Activated CD4-positive, alpha-beta T cell treated with anti-CD3 and anti-CD28 coated beads for 4 hours (primary cell): ENCODE results near the gene PTPRN2.
"Not testable (repeated sequence)": the region's sequence is repeated elsewhere in the genome, so short reads cannot be mapped to it uniquely, and the experiment has no call there.

Experiments used
- DNase-seq, 2 donors: peaks; one replicate each; pipeline ENCODE4 v3.0.0-alpha.2; 2020

PTPRN2 gene

GRCh38 chr7:158508802-158509385 is 78.7 kb downstream of the PTPRN2 start:
- DNase-seq: no peak

- DNase-seq: not testable (repeated sequence)
These were observed 79.3 kb downstream of the PTPRN2 start for GRCh38 chr7:158508321-158508720.

GRCh38 chr7:158507917-158508316 is 79.7 kb downstream of the PTPRN2 start:
- DNase-seq: no peak

GRCh38 chr7:158507175-158507574 is 80.4 kb downstream of the PTPRN2 start:
- DNase-seq: not testable (repeated sequence)

- DNase-seq: no peak
These were observed 81.0 kb downstream of the PTPRN2 start for GRCh38 chr7:158506626-158507025.

GRCh38 chr7:158505683-158506082 is 81.9 kb downstream of the PTPRN2 start:
- no peak for DNase-seq

GRCh38 chr7:158502068-158502750 is 85.4 kb downstream of the PTPRN2 start:
- DNase-seq: no peak

- DNase-seq: no peak
These were observed 86.1 kb downstream of the PTPRN2 start for GRCh38 chr7:158501393-158502067.

- no peak for DNase-seq
These were observed 87.0 kb downstream of the PTPRN2 start for GRCh38 chr7:158500651-158501052.

GRCh38 chr7:158499082-158499455 is 88.6 kb downstream of the PTPRN2 start:
- DNase-seq: no peak

GRCh38 chr7:158498443-158499081 is 89.1 kb downstream of the PTPRN2 start:
- DNase-seq: no peak

- no peak for DNase-seq
These were observed 90.0 kb downstream of the PTPRN2 start for GRCh38 chr7:158497627-158498026.

- no peak for DNase-seq
These were observed 91.8 kb downstream of the PTPRN2 start for GRCh38 chr7:158495786-158496185.

- DNase-seq: no peak
These were observed 92.4 kb downstream of the PTPRN2 start for GRCh38 chr7:158495216-158495615.

- no peak for DNase-seq
These were observed 93.0 kb downstream of the PTPRN2 start for GRCh38 chr7:158494643-158495042.

- DNase-seq: no peak
These were observed 93.4 kb downstream of the PTPRN2 start for GRCh38 chr7:158494162-158494586.

- DNase-seq: no peak
These were observed 95.3 kb downstream of the PTPRN2 start for GRCh38 chr7:158492367-158492764.

- no peak for DNase-seq
These were observed 96.5 kb downstream of the PTPRN2 start for GRCh38 chr7:158491094-158491493.

- no peak for DNase-seq
These were observed 97.3 kb downstream of the PTPRN2 start for GRCh38 chr7:158490171-158490782.

GRCh38 chr7:158489462-158490155 is 98.0 kb downstream of the PTPRN2 start:
- DNase-seq: no peak

- DNase-seq: no peak
These were observed 99.2 kb downstream of the PTPRN2 start for GRCh38 chr7:158488181-158488971.

- DNase-seq: no peak
These were observed 99.9 kb downstream of the PTPRN2 start for GRCh38 chr7:158487631-158488151.
